Measurements from ENCODE around the gene ATP6V0A1.

DNA sequence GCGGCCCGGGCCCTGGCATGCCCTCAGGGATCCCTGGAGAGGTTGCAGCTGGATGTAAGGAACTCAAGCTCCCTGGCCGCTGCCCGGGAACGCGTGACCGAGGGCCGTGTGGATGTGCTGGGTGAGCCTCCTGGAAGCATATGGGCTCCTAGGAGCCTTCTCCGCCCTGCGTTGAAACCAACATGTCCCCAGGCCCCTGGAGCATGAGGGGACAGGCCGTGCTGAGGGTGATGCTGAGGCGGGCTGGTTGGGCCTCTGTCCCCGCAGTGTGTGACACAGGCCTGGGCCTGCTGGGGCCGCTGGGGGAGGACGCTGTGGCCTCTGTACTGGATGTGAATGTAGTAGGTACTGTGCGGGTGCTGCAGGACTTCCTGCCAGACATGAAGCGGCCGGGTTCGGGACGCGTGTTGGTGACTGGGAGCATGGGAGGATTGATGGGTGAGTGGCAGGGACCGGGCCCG, 88.4 kb downstream of the ATP6V0A1 start:
- TF ChIP-seq, protein P1, sequence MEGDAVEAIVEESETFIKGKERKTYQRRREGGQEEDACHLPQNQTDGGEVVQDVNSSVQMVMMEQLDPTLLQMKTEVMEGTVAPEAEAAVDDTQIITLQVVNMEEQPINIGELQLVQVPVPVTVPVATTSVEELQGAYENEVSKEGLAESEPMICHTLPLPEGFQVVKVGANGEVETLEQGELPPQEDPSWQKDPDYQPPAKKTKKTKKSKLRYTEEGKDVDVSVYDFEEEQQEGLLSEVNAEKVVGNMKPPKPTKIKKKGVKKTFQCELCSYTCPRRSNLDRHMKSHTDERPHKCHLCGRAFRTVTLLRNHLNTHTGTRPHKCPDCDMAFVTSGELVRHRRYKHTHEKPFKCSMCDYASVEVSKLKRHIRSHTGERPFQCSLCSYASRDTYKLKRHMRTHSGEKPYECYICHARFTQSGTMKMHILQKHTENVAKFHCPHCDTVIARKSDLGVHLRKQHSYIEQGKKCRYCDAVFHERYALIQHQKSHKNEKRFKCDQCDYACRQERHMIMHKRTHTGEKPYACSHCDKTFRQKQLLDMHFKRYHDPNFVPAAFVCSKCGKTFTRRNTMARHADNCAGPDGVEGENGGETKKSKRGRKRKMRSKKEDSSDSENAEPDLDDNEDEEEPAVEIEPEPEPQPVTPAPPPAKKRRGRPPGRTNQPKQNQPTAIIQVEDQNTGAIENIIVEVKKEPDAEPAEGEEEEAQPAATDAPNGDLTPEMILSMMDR (IDR thresholded peaks at IDR 0.05 in 8 of 11, conservative IDR thresholded peaks at IDR 0.05 in 3 of 11), result no peak
- no peak for TF ChIP-seq POLR2A (IDR thresholded peaks at IDR 0.05)

All from spleen (tissue), 7 donors.